Adipose tissue (tissue), 3 donors: Measurements from ENCODE around the gene ERVK3-1. TPM values are rescaled to one million over a fixed set of nuclear protein-coding genes. Genes with fewer than 3 reads are reported as not detected.
"Not testable (repeated sequence)": the region's sequence is repeated elsewhere in the genome, so short reads cannot be mapped to it uniquely, and the experiment has no call there.

Experiments
- H3K27ac ChIP-seq: one replicate; pipeline ENCODE4 v1.5.1; 2013; ENCODE audit warnings: low read depth, low read length
- WGBS, 3 donors: extraction: QIAGEN DNeasy Blood & Tissue Kit; methylation state at CpG; one replicate each; pipeline ENCODE4 v1.1.7; 2013; 5-methylcytosine and 5-hydroxymethylcytosine counted together
- polyA plus RNA-seq, 3 donors: library from polyadenylated mRNA; stranded (reverse); fragments of 200-250 nt; gene quantifications; one replicate each; pipeline ENCODE4 v1.2.3, GENCODE V29; 2013
- donor health status: healthy with polysubstance abuse.
- donor health status: Bipolar disorder and iron deficiency.
- donor health status: healthy.

The ERVK3-1 gene
- polyA plus RNA-seq, 3 donors: 19.6 to 39.2 (median 25.0) TPM

DNA sequence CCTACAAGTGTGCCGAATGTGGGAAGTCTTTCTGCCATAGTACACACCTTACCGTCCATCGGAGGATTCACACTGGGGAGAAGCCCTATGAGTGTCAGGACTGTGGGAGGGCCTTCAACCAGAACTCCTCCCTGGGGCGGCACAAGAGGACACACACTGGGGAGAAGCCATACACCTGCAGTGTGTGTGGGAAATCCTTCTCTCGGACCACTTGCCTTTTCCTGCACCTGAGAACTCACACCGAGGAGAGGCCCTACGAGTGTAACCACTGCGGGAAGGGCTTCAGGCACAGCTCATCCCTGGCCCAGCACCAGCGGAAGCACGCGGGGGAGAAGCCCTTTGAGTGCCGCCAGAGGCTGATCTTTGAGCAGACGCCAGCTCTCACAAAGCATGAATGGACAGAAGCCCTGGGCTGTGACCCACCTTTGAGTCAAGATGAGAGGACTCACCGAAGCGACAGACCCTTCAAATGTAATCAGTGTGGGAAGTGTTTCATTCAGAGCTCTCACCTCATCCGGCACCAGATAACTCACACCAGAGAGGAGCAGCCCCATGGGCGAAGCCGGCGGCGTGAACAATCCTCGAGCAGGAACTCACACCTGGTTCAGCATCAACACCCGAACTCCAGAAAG lies 10.3 kb upstream of the ERVK3-1 start:
- 97 to 99% (median 98%) methylated on average over 22 of the region's 22 CpGs for WGBS, 3 donors
- no peak overlapping the region for H3K27ac ChIP-seq

DNA sequence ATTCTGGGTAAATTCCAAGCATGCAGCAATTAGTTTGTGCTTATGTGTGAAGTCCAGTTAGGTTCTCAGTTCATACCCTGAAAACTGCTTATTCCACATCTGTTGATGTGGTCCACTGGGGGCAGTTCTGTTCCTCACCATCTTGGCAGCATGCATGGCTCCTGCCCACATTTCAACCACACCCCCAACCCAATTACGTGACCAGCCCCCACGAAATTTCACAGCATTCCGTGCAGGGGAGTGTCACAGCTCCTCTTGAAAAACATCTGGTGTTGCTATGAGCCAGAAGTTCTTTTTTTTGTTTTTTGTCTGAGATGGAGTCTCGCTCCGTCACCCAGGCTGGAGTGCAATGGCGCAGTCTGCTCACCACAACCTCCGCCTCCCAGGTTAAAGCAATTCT lies 9.1 kb upstream of the ERVK3-1 start:
- 82 to 93% (median 85%) methylated on average over 7 of the region's 7 CpGs for WGBS, 3 donors
- H3K27ac ChIP-seq: no peak overlapping the region

- no peak overlapping the region for H3K27ac ChIP-seq
- 92 to 96% (median 95%) methylated on average over 7 of the region's 7 CpGs for WGBS, 3 donors
Observed at GRCh38 chr19:58300620-58301019, 4.6 kb upstream of the ERVK3-1 start.

- 87 to 92% (median 90%) methylated on average over 7 of the region's 7 CpGs for WGBS, 3 donors
Observed at GRCh38 chr19:58304255-58304654, 922 bp upstream of the ERVK3-1 start.

DNA sequence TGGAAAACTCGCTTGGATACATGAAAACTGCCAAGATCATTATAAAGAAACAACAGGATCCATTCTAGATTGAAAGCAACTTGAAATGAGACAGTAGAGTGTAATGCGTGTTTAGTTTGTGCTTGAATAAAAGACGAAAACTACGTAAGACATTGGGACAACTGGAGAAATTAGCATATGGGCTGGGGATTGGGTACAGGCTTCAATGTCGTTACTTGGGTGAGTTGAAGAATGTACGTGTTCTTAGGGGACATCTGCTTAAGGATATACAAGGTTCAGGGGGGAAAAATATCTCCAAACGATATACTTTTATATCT lies 471 bp upstream of the ERVK3-1 start:
- H3K27ac ChIP-seq: no peak overlapping the region
- WGBS, 3 donors: 13 to 36% (median 16%) methylated on average over 7 of the region's 7 CpGs

More at GRCh38 chr19:58304255-58304654, 922 bp upstream of the ERVK3-1 start:
- no peak overlapping the region for H3K27ac ChIP-seq

- WGBS, 3 donors: 45 to 80% (median 69%) methylated on average over 12 of the region's 12 CpGs
- no peak overlapping the region for H3K27ac ChIP-seq
Observed at GRCh38 chr19:58305932-58306323, 751 bp downstream of the ERVK3-1 start.

DNA sequence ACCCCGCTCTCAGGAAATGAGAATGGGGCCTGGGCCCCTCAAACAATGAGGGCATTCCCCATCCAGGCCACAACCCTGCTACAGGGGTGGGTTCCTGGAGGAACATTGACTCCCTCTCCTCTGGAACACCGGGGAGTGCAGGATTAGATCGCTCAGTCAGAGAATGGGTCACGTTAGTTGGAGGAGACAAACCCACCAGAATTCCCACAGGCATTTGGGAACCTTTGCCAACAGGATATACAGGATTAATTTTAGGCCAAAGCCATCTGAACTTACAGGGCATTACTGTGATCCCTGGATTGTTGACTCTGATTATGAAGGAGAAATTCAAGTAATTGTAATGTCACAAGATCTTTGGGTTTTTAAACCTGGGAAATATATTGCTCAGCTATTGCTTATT lies 2.6 kb downstream of the ERVK3-1 start:
- H3K27ac ChIP-seq: no peak overlapping the region
- WGBS, 3 donors: 84 to 94% (median 87%) methylated on average over 4 of the region's 4 CpGs

GRCh38 chr19:58310685-58311084 lies 5.5 kb downstream of the ERVK3-1 start:
- H3K27ac ChIP-seq: not testable (repeated sequence)
- WGBS, 3 donors: 61 to 68% (median 64%) methylated on average over 13 of the region's 13 CpGs

- H3K27ac ChIP-seq: no peak overlapping the region
- 92 to 94% (median 93%) methylated on average over 7 of the region's 7 CpGs for WGBS, 3 donors
Observed at GRCh38 chr19:58311345-58311865, 6.2 kb downstream of the ERVK3-1 start.

GRCh38 chr19:58315580-58315979 lies 10.4 kb downstream of the ERVK3-1 start:
- no peak overlapping the region for H3K27ac ChIP-seq
- WGBS, 3 donors: 93 to 100% (median 95%) methylated on average over 2 of the region's 2 CpGs

DNA sequence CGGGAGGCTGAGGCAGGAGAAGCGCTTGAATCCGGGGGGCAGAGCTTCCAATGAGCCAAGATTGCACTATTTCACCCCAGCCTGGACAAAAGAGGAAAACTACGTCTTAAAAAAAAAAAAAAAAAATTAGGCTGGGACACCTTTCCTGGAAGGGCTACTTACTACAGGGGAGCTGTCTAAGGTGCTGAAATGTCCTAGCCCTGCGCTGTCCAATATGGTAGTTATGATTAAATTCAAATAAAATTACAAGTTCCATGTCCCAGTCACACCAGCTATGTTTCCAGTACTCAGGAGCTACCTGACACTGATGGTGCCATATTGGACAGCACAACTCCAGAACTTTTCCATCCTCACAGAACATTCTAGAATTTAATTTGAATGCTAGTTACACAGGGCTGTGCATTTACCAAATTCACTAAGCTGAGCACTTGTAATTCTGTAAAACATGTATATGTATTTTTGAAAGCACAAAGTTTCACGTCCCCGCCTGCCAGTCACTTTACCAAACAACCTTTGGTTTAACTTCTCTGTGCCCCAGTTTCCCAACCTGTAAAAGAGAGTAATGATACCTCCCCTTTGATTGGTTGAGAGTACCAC lies 12.4 kb downstream of the ERVK3-1 start:
- no peak overlapping the region for H3K27ac ChIP-seq
- 69 to 71% (median 70%) methylated on average over 7 of the region's 7 CpGs for WGBS, 3 donors

DNA sequence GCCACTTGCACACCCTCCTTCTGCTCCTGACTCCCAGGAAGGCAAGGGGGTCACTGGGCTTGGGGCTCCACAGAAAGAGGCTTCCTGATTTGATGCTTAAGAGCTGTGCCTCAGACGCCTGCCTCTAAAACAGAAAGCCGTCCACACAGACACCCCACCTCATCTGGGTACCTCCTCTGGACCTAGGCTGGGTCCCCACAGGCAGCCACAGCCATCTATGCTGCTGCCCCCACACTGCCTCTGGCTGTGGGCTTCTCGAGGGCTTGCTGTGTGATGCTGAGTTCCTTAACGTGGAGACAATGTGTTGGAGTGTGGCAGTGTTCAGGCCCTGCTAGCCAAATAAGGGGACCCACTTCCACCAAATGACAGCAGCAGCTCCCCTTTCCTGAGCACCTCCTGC lies 13.1 kb downstream of the ERVK3-1 start:
- no peak overlapping the region for H3K27ac ChIP-seq
- 77 to 84% (median 80%) methylated on average over 4 of the region's 4 CpGs for WGBS, 3 donors

DNA sequence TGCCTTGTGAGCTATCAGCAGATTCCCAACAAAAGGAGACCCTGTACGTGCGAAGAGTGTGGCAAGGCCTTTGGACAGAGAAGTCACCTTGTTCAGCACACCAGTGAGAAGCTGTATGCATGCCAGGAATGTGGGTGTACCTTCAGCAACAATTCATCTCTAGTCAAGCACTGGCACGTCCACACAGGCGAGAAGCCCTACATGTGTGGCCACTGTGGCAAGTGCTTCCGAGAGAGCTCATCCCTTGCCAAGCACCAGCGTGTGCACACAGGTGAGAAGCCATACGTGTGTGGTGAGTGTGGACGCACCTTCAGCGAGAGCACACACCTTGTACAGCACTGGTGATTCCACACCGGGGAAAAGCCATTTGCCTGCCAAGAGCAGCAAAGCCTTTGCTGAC lies 14.1 kb downstream of the ERVK3-1 start:
- H3K27ac ChIP-seq: no peak overlapping the region
- 92 to 96% (median 93%) methylated on average over 10 of the region's 10 CpGs for WGBS, 3 donors

- 71 to 90% (median 84%) methylated on average over 6 of the region's 6 CpGs for WGBS, 3 donors
- H3K27ac ChIP-seq: no peak overlapping the region
Observed at GRCh38 chr19:58325311-58326022, 20.3 kb downstream of the ERVK3-1 start.

DNA sequence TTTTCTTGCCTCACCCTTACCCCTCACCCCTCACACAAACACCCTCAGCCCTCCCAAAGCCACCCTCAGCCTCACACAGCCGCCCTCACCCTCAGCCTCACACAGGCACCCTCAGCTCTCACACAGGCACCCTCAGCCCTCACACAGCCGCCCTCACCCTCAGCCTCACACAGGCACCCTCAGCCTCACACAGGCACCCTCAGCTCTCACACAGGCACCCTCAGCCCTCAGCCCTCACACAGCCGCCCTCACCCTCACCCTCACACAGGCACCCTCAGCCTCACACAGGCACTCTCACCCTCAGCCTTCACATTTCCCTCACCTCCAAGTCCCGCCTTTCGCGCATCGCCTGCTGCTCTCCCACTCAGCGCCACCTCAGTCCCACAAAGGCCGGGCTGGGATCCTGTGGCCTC lies 21.3 kb downstream of the ERVK3-1 start:
- 3 to 7% (median 5%) methylated on average over 9 of the region's 9 CpGs for WGBS, 3 donors
- no peak overlapping the region for H3K27ac ChIP-seq

- no peak within 1 kb of the TSS for H3K27ac ChIP-seq
- 0% methylated on average over 62 of the region's 62 CpGs for WGBS, 3 donors
Observed at GRCh38 chr19:58326914-58327726, 21.9 kb downstream of the ERVK3-1 start, which contains the start of gene ZSCAN22. ZSCAN22 (plus strand) TSS chr19:58326994; CDS start chr19:58334803, 7,809 bp downstream.

DNA sequence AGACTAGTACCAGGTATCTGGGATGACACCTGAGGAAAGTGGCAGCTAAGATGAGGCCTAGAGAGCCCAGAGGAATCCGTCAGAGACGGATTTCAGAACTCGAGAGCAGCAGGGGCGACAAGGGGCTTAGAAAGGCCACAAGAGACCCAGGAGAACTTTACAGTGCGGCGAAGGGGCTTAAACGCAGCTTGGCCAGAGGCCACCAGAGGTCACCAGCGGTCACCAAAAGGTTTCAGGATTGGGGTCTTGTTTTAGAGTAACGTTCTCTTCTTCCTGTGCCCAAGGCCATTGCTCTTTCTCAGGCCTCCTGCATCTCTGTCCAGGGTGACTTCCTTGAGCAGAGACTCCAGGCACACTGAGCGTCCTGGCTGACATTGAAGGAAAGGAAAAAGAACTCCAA lies 23.8 kb downstream of the ERVK3-1 start:
- 56 to 68% (median 67%) methylated on average over 10 of the region's 10 CpGs for WGBS, 3 donors

GRCh38 chr19:58330458-58330857 lies 25.3 kb downstream of the ERVK3-1 start:
- no peak overlapping the region for H3K27ac ChIP-seq
- WGBS, 3 donors: 73 to 80% (median 74%) methylated on average over 4 of the region's 4 CpGs

More for the DNA sequence above, 23.8 kb downstream of the ERVK3-1 start:
- H3K27ac ChIP-seq: no peak overlapping the region

DNA sequence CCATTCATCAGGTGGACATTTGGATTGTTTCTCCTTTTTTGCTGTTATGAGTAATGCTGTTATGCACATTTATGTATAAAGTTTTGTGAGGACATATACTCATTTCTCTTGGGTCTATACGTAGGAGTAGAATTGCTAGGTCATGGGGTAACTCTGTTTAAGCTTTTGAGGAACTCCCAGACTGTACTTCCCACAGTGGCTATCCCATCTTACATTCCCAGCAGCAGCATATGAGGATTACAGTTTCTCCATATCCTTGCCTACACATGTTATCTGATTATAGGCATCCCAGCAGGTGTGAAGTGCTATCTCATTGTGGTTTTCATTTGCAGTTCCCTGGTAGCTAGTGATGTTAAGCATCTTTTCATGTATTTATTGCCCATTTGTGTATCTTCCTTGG lies 27.5 kb downstream of the ERVK3-1 start:
- 81 to 97% (median 88%) methylated on average over 1 of the region's 1 CpG for WGBS, 3 donors
- no peak overlapping the region for H3K27ac ChIP-seq
